ENCODE measurements around the gene AFG3L2.
A peak's percentile ranks its signal among the peaks of the same experiment; 100 is the strongest.
"Not testable (repeated sequence)": the region's sequence is repeated elsewhere in the genome, so short reads cannot be mapped to it uniquely, and the experiment has no call there.

AFG3L2 gene

DNA sequence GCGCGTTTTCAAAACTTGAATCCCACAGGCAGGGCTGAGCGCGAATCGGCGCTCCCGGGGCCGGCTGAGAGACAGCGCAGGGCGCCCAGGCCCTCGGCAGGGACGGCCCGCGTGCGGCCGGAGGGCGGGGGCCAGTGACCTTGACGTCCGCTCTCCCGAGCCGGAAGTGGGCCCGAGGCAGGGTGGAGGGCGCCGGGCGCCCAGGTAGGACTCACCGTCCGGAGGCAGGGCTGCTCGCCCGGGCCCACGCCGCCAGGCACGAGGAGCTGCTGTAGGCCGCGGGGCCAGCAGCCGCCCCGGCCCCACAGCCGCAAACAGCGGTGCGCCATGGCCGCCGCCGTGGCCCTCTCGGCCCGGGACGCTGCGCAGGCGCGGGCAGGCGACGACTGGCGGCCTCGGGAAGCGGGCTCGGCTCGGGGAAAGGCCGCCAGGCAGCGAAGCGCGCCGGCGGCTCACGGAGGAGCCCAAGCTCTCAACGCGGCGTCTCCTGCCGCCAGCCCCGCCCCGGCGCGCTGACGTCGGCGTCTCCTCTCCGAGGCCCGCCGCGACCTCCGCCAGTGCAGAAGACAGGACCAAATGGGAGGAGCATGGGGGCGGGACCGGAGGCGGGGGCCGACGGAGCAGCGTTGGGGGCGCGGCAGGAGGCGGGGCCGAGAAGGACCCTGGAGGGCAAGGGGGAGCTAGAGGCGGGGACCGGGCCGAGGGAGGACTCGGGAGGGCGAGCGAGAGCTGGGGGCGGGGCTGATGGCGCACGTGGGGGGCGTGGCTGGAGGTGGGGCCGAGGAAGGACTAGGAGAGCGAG is at the start of gene AFG3L2:
TSS of gene AFG3L2 (minus strand) at position 474 of the 802 bp plus-strand sequence. CDS start at position 329, 145 bp downstream.
- peak; percentile 100 for DNase-seq

DNA sequence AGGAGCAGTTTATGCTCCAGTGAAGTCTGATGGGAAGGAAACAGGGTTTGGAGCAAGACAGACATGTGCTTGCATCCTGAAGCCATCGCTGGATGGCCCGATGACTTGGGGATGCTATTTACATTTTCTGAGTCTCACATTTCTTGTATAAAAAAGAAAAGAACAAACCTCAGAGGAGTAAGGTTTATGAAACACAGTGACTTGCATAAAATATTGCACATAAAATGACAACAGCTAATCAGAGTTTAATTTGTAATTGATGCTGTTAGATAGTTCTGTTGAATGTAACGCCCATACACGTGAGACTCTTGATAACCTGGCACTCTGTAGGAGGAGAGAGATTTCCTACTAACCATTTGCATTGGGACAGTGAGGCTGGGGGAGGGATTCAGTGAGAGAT is 47.2 kb upstream of the AFG3L2 start:
- DNase-seq: no peak

DNA sequence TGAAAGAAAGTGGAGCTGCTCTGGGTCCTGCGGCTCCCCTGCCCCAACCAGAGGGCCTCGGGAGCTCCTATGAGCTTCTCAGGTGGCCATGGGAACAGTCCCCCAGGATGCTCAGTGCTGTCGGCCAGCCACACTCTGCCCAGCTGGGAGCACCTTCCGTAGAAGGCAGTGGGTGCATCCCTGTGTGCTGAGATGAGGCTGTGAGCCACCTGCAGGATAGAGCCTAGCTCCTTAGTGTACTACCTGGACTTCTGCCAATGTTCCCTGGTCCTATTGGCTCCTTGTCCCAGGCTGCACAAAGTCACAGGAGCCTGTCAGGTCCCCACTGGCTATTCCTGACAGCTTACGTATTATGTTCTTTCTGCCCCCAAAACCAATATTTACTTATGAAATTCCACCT is 46.8 kb upstream of the AFG3L2 start:
- no peak for DNase-seq

DNA sequence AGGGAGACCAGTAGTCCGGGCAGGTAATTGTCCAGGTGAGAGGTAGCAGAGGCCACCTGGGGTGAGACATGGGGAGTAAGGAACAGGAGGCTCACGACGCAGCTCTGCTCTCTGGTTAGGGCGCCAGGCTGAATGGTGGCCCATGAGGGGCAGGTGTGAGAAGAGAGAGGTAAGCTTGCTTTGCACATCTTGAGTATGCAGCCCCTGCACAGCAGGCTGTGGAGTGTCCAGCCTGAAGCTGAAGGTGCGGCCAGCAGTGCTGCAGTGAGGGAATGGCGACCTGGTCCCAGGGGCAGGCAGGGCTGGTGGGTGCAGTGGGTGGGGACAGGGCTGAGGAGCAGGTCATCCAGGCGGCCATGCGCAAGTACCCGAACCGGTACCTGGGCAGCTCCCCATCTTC is 46.4 kb upstream of the AFG3L2 start:
- no peak for DNase-seq

DNA sequence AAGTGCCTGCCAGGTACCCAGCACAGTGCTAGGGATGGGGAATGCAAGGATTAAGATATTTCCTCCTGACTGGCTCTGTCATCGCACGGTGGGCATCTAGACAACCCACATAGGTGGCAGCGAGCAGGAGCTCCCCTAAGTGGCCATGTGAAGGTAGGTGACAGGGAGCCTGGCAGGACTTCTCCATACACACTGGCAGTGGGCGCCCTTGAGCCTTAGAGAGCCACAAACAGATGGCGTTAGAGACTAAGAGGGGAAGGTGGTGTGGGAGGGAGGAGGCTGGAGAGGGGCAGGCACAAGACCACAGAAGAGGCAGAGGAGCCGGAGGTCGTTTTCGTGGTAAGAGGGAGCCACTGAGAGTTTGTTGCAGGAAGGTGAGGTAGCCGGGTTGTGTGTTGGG is 45.9 kb upstream of the AFG3L2 start:
- DNase-seq: no peak

DNA sequence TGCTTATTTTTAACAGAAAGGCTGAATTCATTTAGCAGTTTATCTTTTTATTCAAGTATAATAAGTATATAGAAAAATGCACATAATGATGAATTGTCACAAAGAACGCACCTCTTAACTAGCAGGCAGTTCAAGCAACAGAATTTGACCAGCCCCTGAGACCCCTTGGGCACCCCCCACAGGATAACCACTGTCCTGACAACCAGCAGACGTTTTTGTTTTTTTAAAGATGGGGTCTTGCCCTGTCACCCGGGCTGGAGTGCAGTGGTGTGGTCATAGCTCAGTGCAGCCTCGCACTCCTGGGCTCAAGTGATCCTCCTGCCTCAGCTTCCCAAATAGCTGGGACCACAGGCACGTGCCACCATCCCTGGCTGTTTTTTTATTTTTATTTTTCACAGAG is 44.7 kb upstream of the AFG3L2 start:
- DNase-seq: no peak

DNA sequence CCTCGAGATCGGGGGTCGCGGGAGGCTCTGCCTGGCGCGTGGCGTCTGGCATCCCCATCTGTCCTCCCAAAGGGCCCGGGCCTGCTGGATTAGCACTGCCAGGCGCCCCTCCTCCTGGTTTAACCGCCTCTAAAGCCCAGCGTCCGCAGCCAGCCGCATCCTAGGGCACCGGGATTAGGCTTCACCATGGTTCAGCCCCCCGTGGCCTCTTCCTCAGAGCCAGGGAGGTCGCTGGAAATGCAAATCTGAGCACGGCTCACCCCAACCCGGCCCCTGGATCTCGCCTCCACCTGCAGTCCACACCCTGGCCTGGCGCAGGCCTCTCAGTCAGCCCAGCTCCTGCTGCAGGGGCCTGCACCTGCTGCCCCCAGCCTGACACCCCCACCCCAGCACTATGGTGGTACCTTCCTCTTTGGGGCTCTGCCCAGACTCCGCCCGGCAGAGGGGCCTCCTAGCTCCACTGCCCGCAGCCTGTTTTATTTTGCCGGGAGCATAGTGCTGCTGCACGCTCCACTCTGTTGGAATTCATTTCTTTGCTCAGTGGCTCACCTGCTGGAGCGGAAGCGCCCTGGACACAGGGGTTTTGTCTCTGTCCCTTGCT is 43.9 kb upstream of the AFG3L2 start:
- peak; percentile 71 for DNase-seq

DNA sequence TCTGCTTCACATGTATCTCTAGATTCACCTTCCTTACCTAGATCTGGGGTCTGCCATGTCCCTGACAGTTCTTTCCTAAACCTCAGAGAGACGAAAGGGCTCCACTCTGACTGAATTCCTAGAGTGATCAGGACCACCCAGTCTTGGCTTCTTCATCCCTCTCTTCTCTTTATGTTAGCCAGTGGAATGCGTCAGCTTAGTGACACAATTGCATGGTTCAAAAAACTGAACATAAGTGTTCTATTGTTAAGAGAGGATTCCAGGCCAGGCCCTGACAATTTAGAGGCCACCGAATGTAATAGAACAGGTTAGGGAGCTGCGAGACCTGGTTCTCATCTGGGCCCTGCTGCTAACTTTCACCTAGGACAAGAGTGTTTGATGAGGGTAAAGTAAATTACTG is 40.7 kb upstream of the AFG3L2 start:
- DNase-seq: no peak

DNA sequence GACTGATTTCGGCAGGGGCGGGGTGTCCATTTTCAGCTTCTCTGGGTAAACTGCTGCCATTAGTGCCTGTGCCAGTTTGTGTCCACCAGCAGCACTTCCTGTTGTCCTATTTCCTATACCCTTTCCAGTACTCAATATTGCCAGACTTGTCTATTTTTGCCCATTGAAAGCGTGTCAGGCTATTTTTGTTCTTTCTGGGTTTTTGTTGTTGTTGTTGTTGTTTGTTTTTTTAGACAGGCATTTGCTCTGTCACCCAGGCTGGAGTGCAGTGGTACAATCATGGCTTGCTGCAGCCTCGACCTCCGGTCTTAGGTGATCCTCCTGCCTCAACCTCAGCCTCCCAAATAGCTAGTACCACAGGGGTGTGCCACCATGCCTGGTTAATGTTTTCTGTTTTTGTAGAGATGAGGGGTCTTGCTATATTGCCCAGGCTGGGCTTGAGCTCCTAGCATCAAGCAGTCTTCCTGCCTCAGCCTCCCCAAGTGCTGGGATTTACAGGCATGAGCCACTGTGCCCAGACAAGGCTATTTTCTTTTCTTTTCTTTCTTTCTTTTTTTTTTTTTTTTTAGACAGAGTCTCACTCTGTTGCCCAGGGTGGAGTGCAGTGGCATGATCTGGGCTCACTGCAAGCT is 39.2 kb upstream of the AFG3L2 start:
- no peak for DNase-seq

DNA sequence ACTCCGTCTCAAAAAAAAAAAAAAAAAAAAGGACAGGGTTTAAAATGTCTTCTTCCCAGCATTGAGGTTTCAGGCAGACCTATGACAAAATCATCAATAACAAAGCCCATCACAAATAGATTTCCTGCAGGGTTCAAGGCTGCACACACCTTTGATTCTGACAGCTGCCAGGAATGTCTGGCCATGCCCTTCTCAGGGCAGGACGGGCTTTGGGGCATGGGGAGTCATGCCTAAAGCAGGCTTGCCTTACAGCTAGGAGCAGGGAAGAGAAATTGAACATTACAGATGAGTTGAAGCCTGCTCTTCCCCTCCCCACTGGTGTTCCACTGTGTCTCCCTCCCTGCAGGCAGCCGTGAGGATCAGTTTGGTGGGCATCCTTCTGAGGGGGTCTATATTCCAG is 34.4 kb upstream of the AFG3L2 start:
- DNase-seq: no peak

DNA sequence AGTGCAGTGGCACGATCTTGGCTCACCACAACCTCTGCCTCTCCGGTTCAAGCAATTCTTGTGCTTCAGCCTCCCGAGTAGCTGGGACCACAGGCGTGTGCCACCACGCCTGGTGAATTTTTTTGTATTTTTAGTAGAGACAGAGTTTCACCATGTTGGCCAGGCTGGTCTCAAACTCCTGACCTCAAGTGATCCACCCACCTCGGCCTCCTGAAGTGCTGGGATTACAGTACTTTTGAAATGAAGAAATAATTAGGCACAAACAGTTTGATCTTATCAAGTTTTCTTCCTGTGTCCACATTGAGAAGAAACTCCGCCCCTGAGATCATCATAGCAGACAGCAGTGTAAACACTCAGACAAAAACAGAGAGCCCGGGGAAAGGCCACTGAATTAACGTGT is 33.7 kb upstream of the AFG3L2 start:
- not testable (repeated sequence) for DNase-seq

DNA sequence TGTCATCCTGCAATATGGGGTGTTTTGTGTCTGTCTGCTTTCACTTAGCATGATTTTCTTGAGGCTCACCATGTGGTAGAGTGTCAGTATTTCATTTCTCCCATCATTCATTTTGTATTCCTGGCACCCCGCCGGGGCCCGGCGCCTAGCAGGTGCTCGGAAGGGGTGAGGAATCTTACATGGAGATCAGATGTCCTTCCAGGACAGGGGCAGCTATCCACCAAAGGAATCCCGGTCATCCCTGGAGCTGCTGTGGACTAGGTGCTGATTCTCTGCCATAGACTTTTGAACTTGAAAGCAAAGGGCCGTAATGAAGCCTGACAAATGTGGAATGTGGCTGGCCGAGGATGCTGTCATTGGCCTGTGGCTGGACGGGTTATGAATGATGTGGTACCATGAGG is 33.1 kb upstream of the AFG3L2 start:
- peak; percentile 59 for DNase-seq

DNA sequence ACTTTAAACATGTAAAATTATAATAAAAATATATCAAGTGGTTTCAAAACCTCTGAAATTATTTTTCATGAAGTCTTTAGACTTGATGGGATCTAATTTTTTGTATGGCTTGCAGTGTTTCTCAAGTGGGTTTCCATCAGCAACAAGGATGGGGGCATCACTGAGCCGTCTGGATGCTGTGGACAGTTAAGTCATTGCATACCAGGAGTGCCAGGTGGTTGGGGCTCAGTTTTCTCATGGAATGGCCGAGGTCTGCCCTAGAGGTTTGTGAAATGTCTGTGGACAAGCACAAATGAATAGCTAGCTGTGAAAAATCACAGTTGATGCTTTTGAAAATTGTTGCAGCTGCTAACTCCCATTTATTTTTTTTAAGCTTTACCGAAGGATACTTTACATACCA is 32.4 kb upstream of the AFG3L2 start:
- peak; percentile 48 for DNase-seq

DNA sequence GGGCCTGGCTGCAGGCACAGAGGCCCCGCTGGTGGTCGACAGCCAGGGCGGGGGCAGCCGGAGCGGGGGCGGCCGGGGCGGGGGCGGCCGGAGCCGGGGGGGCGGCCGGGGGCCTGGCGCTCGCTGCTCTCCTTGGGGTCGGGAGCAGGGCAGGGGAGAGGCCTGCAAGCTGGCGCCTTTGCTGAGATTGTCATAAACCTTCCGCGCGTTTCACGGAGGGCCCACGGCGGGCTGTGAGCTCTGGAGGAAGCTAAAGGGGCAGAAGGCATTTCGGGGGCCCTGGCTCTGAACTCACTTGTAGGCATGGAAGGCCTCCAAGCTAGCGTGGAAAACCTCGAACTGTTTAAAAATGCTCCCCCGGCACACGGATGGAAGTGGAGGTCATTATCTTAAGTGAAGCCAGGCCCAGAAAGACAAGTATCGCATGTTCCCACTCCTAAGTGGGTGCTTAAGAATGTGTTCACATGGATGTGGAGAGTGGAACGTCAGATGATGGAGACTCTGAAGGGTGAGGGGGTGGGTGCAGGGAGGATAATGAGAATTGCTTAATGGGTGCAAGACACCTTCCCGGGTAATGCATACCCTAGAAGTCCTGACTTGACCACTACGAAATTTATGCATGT is 31.3 kb upstream of the AFG3L2 start:
- no peak for DNase-seq

DNA sequence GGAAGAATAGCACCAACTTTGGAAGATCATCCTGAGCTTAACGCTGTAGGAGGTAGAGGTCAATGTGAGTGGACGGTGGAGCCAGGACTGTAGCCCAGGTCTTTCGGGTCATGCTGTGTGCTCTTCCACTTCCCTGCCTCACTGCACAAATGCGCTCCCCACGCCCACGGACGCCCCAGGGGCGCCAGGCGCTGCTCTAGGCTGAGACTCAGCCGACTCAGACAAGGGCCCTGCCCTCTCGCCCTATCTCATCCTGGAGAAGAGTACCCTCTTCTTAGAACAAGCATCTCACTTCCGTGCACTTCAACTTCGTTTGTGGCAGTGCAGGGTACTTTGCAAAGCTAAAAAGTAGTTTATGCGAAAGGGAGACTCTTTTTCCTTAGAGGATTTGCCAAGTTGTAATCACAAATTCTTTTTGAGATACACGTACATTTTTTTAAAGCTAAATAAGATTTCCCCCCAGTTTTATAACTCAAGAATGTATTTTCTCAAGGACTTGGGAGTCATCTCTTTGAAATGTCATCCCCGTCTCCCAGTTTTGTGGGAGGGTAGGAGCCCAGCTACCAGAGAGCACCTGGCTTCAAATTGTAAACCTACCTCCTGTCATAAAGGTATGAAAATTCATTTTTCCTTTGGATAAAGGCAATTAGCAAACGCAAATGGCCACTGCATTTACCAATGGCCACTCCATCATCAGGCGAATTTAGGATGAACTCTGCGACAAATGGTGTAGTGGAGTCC is 29.5 kb upstream of the AFG3L2 start:
- no peak for DNase-seq

DNA sequence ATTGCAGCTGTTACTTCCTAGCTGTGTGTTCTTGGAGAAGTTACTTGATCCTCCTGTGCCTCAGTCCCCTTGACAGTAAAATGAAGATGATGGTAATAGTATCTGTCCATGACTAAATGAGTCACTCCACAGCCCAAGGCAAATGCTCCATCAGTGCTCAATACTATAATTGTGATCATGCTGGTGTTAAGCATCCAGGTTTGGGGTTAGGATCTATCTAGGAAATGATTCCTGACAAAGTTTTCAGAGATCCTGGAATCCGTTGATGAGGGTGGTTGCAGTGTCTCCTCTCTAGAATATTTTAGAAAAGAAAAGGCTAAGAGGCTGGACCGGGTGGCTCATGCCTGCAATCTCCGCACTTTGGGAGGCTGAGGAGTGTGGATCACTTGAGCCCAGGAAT is 28.0 kb upstream of the AFG3L2 start:
- no peak for DNase-seq

DNA sequence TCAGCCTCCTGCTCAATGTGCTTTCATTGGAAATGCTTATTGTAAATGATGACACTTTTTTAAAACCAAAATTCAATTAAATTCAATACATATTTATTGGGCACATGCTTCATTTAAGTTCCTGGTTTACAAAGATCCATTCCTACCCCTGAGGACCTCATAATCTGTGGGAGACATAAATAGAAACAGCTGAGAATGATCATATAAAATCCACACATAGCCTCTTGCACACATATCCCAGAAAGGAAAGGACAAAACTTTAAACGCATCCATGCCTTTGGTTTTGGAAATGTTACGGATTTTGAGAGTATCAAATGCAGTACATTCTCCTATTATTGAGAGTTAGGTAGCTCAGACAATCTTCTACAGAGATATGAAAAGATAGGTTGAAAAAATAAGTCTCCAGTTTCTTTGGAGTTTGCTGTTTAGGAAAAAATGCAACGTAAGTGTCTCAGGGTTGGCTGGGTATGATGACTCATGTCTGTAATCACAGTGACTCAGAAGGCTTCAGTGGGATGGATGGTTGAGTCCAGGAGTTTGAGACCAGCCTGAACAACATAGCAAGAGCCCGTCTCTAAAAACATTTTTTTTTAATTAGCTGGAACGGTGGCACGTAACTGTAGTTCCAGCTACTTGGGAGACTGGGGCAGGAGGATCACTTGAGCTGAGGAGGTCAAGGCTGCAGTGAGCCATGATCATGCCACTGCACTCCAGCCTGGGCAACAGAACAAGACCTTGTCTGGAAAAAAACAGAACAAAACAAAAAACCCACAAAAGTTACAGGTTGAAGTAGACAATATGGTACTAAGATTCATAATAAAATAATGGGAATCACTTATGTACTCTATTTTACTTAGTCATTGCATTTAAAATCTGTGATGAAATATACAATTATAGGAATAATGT is 26.8 kb upstream of the AFG3L2 start:
- no peak for DNase-seq

DNA sequence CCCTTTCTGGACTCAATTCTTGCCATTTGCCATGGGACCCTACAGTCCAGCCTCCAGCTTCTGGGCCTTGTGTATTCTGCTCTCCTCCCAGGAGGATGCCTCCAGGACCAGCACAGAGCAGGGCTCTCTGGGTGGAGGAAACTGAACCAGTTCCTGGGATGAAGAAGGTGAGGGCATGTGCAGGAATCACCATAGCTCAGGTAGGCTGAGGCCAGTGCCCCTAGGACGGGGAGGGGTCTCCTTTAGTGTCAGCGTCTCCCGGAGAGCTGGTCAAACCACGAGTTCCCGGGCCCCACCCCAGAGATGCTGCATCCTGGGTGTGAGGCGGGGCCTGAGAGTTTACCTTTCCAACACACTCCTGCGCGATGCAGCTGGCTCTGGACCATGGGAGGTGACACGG is 24.9 kb upstream of the AFG3L2 start:
- DNase-seq: no peak

DNA sequence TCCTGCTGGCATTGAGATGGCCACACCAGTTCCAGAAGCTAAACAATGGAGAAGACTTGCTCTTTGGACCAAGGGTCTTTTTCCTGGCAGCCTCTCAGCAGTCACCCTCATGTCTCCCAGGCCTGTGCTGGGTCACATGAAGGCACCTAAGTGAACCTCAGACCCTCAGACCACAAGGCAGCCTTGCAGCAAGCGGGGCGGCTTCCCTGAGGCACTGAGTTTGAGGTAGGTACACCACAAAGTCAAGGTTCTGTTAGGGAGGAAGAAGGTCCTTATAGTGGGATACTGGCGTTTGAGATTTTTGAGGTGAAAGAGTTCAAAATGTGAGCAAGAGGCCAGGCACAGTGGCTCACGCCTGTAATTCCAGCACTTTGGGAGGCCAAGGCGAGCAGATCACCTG is 22.2 kb upstream of the AFG3L2 start:
- DNase-seq: no peak

DNA sequence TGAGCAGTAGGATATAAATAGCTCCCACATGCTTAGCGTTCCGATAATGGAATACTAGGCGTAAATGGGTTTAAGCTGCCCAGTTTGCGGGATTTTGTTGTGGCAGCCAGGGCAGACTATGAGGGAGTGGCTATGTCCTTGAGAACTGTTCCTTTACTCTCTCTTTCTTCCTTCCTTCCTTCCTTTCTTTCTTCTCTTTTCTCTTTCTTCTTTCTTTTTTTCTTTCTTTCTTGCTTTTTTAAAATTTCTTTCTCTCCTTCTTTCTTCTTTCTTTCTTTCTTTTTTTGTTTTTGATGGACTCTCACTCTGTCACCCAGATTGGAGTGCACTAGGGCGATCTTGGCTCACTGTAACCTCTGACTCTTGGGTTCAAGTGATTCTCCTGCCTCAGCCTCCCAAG is 21.6 kb upstream of the AFG3L2 start:
- no peak for DNase-seq

DNA sequence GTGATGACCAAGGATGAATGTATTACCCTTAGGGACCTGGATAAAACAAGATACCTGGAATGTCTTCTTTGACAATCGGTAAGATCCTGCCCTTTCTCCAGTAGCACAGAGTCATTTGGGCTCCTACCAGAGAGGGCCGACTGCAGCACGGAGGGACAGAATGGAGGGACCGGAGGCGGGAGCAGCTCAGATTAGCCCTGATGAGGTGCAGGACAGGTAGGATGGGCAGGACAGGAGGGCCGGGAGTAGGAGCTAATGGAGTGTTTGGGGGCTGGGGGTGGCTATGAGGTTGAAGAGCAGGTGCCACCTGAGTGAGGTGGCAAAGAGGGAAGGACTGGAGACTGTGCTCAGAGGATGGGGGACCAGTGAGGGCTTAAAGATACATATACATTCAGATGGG is 20.8 kb upstream of the AFG3L2 start:
- DNase-seq: no peak

DNA sequence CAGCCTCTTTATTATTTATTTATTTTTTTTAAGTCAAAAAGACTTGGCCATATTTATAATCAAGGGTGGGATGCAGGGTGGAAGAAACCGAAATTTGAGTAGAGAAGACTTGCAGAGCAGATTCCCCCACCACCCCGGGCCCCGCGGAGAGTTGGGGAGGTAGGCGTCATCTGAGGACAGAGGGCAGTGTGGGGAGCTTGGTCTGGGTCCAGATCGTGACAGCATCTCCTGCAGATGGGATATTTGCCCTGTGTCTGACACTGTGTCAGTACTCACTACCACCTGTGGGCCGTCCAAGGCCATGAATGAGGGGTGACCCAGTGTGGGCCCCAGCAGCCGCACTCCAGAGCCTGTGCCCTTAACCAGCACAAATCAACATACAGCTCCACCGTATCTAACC is 20.2 kb upstream of the AFG3L2 start:
- no peak for DNase-seq

Data from right hindlimb (tissue), 1 donor.